MM.1S (cell line): ENCODE results near the gene CCDC85C.

Experiments
- CTCF ChIP-seq: fragments of 300-600 bp; sonication (generic); IDR thresholded peaks from 2 replicates; pipeline ENCODE4 v1.5.1; 2016; ENCODE audit warnings: antibody characterized with exemption, low read length, mixed read lengths
- EZH2 ChIP-seq: fragments of 300-600 bp; sonication (generic); optimal IDR thresholded peaks from 2 replicates; pipeline ENCODE3; 2017; ENCODE audit warnings: low read depth, mild to moderate bottlenecking, antibody characterized with exemption, low read length, mixed read lengths
- EZH2phosphoT487 ChIP-seq: fragments of 300-600 bp; sonication (generic); IDR thresholded peaks from 2 replicates; pipeline ENCODE4 v1.6.1; 2018; ENCODE audit warnings: antibody characterized with exemption, low read length

- TF ChIP-seq CTCF (no peak), EZH2 (no peak), EZH2phosphoT487 (no peak)
Observed at GRCh38 chr14:99593971-99594841, 9.8 kb downstream of the CCDC85C start.
